Vagina (tissue), 2 donors: Measurements from ENCODE around the gene THADA.

Experiments used
- CTCF ChIP-seq, 3 experiments: fragments of 450-650 bp in 2 of 3; fragments of 200-600 bp in 1 of 3; sonication (generic) in 1 of 3; IDR thresholded peaks; one replicate each; pipeline ENCODE4 v1.5.1; 2017 to 2019; ENCODE audit warnings: antibody characterized with exemption in 3 of 3, mild to moderate bottlenecking in 2 of 3, moderate library complexity in 2 of 3
- POLR2A ChIP-seq, 2 donors: fragments of 450-650 bp; IDR thresholded peaks; one replicate each; pipeline ENCODE4 v1.6.1; 2017; ENCODE audit warnings: antibody characterized with exemption in 2 of 2, mild to moderate bottlenecking in 2 of 2, moderate library complexity in 2 of 2

GRCh38 chr2:43203373-43203772 is 392.5 kb downstream of the THADA start:
- TF ChIP-seq CTCF (IDR thresholded peaks at IDR 0.05) (no peak), POLR2A (IDR thresholded peaks at IDR 0.05) (no peak)
